Keratinocyte (primary cell): ENCODE results near the gene DNAH10.

ENCODE experiments used
- CTCF ChIP-seq, 3 experiments: IDR thresholded peaks in 1 of 3; conservative IDR thresholded peaks in 1 of 3; optimal IDR thresholded peaks in 1 of 3; 2 replicates in 2 of 3; 3 replicates in 1 of 3; pipeline versions ENCODE3 to v1.5.1; 2011; ENCODE audit warnings: low read length in 3 of 3, mild to moderate bottlenecking in 3 of 3, moderate library complexity in 2 of 3, control low read depth in 1 of 3, inconsistent platforms in 1 of 3; ENCODE audit not compliant: insufficient read depth in 2 of 3; ENCODE audit errors: extremely low read depth in 1 of 3
- EZH2 ChIP-seq: IDR thresholded peaks from one replicate; pipeline ENCODE4 v1.6.1; 2012; ENCODE audit warnings: inconsistent platforms, mild to moderate bottlenecking, low read length, moderate library complexity

- TF ChIP-seq CTCF (optimal IDR thresholded peaks at IDR 0.05 in 1 of 3, IDR thresholded peaks at IDR 0.05 in 1 of 3, conservative IDR thresholded peaks at IDR 0.05 in 1 of 3; ENCODE audit: extremely low read depth in 1 of 3, insufficient read depth in 2 of 3, low read length in 3 of 3) = no peak
- TF ChIP-seq EZH2 = no peak
Observed at GRCh38 chr12:123898673-123899072, 136.6 kb downstream of the DNAH10 start.
